ENCODE results near the gene AATF. TPM values are rescaled to one million over a fixed set of nuclear protein-coding genes. Genes with fewer than 3 reads are reported as not detected.

AATF gene
- total and polyA plus RNA-seq, 4 donors: 28.2 to 41.4 (median 38.7) TPM

GRCh38 chr17:37059493-37059892 is 110.7 kb downstream of the AATF start:
- no peak for ATAC-seq (ENCODE audit: insufficient read depth, low FRiP score)
- no peak for DNase-seq
- no peak overlapping the region for H3K9ac ChIP-seq (ENCODE audit: insufficient read depth in 1 of 2, low read length in 2 of 2)
- TF ChIP-seq CTCF (IDR thresholded peaks at IDR 0.05; ENCODE audit: control extremely low read depth, extremely low read depth): no peak
- H3K36me3 ChIP-seq (ENCODE audit: control insufficient read depth in 4 of 4, insufficient read depth in 4 of 4, low read length in 4 of 4): peaks cover 0 to 15% (median 9%) of the 10 kb centered on the region in 4 donors
- H3K27me3 ChIP-seq (ENCODE audit: control insufficient read depth in 3 of 3, insufficient read depth in 3 of 3, low read length in 2 of 3): no peaks in the 10 kb centered on the region
- WGBS, 2 donors: 97% methylated on average over 3 of the region's 3 CpGs
- H3K4me1 ChIP-seq (ENCODE audit: control insufficient read depth in 5 of 5, insufficient read depth in 5 of 5, low read length in 5 of 5): peaks cover 0 to 18% (median 3%) of the 10 kb centered on the region in 5 donors
- no peak overlapping the region for H3K27ac ChIP-seq (ENCODE audit: low read depth in 1 of 2, low read length in 1 of 2)
- H3K9me3 ChIP-seq (ENCODE audit: control insufficient read depth in 4 of 4, insufficient read depth in 3 of 4, low read length in 3 of 4): no peaks in the 10 kb centered on the region
- H3K4me3 ChIP-seq: no peak overlapping the region

GRCh38 chr17:37060094-37060493 is 111.3 kb downstream of the AATF start:
- no peak overlapping the region for H3K4me3 ChIP-seq
- TF ChIP-seq CTCF (IDR thresholded peaks at IDR 0.05; ENCODE audit: control extremely low read depth, extremely low read depth): no peak
- no peak overlapping the region for H3K9ac ChIP-seq (ENCODE audit: insufficient read depth in 1 of 2, low read length in 2 of 2)
- no peaks in the 10 kb centered on the region for H3K9me3 ChIP-seq (ENCODE audit: control insufficient read depth in 4 of 4, insufficient read depth in 3 of 4, low read length in 3 of 4)
- peaks cover 0 to 18% (median 3%) of the 10 kb centered on the region in 5 donors for H3K4me1 ChIP-seq (ENCODE audit: control insufficient read depth in 5 of 5, insufficient read depth in 5 of 5, low read length in 5 of 5)
- ATAC-seq (ENCODE audit: insufficient read depth, low FRiP score) (no peak), DNase-seq (peak in 1 of 3 donors; percentile 39)
- 74 to 83% methylated on average over 6 of the region's 6 CpGs for WGBS, 2 donors
- H3K27ac ChIP-seq (ENCODE audit: low read depth in 1 of 2, low read length in 1 of 2): no peak overlapping the region
- H3K36me3 ChIP-seq (ENCODE audit: control insufficient read depth in 4 of 4, insufficient read depth in 4 of 4, low read length in 4 of 4): peaks cover 0 to 13% (median 7%) of the 10 kb centered on the region in 4 donors
- H3K27me3 ChIP-seq (ENCODE audit: control insufficient read depth in 3 of 3, insufficient read depth in 3 of 3, low read length in 2 of 3): no peaks in the 10 kb centered on the region

GRCh38 chr17:37060928-37061327 is 112.2 kb downstream of the AATF start:
- TF ChIP-seq CTCF (IDR thresholded peaks at IDR 0.05; ENCODE audit: control extremely low read depth, extremely low read depth): no peak
- WGBS, 2 donors: 59 to 65% methylated on average over 7 of the region's 7 CpGs
- H3K27ac ChIP-seq (ENCODE audit: low read depth in 1 of 2, low read length in 1 of 2): no peak overlapping the region
- no peaks in the 10 kb centered on the region for H3K9me3 ChIP-seq (ENCODE audit: control insufficient read depth in 4 of 4, insufficient read depth in 3 of 4, low read length in 3 of 4)
- no peak for ATAC-seq (ENCODE audit: insufficient read depth, low FRiP score)
- peak in 1 of 3 donors; percentile 35 for DNase-seq
- peaks cover 0 to 13% (median 6%) of the 10 kb centered on the region in 4 donors for H3K36me3 ChIP-seq (ENCODE audit: control insufficient read depth in 4 of 4, insufficient read depth in 4 of 4, low read length in 4 of 4)
- peaks cover 0 to 15% (median 3%) of the 10 kb centered on the region in 5 donors for H3K4me1 ChIP-seq (ENCODE audit: control insufficient read depth in 5 of 5, insufficient read depth in 5 of 5, low read length in 5 of 5)
- no peak overlapping the region for H3K9ac ChIP-seq (ENCODE audit: insufficient read depth in 1 of 2, low read length in 2 of 2)
- H3K27me3 ChIP-seq (ENCODE audit: control insufficient read depth in 3 of 3, insufficient read depth in 3 of 3, low read length in 2 of 3): no peaks in the 10 kb centered on the region
- no peak overlapping the region for H3K4me3 ChIP-seq

- Histone ChIP-seq H3K4me3 (no peak overlapping the region), H3K36me3 (ENCODE audit: control insufficient read depth in 4 of 4, insufficient read depth in 4 of 4, low read length in 4 of 4) (peaks cover 0 to 4% (median 2%) of the 10 kb centered on the region in 4 donors), H3K27me3 (ENCODE audit: control insufficient read depth in 3 of 3, insufficient read depth in 3 of 3, low read length in 2 of 3) (peaks cover 0 to 10% (median 4%) of the 10 kb centered on the region in 3 donors), H3K9ac (ENCODE audit: insufficient read depth in 1 of 2, low read length in 2 of 2) (no peak overlapping the region), H3K27ac (ENCODE audit: low read depth in 1 of 2, low read length in 1 of 2) (no peak overlapping the region), H3K4me1 (ENCODE audit: control insufficient read depth in 5 of 5, insufficient read depth in 5 of 5, low read length in 5 of 5) (peaks cover 0 to 11% (median 3%) of the 10 kb centered on the region in 5 donors), H3K9me3 (ENCODE audit: control insufficient read depth in 4 of 4, insufficient read depth in 3 of 4, low read length in 3 of 4) (no peaks in the 10 kb centered on the region)
- whole genome bisulfite sequencing, 2 donors: 73 to 74% methylated on average over 9 of the region's 9 CpGs
- TF ChIP-seq CTCF (IDR thresholded peaks at IDR 0.05; ENCODE audit: control extremely low read depth, extremely low read depth): no peak
- ATAC-seq (ENCODE audit: insufficient read depth, low FRiP score) (no peak), DNase-seq (no peak)
These were observed 113.3 kb downstream of the AATF start for GRCh38 chr17:37062021-37062420.

All from lung (tissue), 12 donors.